Measurements from ENCODE around the gene LRRK1.

LRRK1 gene

DNA sequence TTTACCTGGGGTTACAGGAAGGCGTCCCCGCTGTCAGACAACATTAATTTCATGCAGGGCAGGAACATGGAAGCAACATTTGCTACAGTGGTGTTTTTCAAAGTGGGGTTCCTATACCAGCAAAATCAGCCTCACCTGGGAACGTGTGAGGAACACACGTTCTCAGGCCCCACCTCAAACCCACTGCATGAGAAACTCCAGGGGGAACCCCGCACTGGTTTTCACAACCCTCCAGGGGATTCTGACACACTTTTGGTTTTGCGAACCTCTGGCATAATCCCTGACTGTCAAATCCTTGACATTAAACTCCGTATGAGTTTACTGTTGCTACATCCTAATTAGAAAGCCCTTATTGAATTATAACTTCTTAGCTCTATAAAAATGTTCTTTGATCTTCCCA lies 127.7 kb downstream of the LRRK1 start:
- TF ChIP-seq, protein P1, sequence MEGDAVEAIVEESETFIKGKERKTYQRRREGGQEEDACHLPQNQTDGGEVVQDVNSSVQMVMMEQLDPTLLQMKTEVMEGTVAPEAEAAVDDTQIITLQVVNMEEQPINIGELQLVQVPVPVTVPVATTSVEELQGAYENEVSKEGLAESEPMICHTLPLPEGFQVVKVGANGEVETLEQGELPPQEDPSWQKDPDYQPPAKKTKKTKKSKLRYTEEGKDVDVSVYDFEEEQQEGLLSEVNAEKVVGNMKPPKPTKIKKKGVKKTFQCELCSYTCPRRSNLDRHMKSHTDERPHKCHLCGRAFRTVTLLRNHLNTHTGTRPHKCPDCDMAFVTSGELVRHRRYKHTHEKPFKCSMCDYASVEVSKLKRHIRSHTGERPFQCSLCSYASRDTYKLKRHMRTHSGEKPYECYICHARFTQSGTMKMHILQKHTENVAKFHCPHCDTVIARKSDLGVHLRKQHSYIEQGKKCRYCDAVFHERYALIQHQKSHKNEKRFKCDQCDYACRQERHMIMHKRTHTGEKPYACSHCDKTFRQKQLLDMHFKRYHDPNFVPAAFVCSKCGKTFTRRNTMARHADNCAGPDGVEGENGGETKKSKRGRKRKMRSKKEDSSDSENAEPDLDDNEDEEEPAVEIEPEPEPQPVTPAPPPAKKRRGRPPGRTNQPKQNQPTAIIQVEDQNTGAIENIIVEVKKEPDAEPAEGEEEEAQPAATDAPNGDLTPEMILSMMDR (IDR thresholded peaks at IDR 0.05) = no peak

GRCh38 chr15:101047301-101047781 lies 128.2 kb downstream of the LRRK1 start:
- TF ChIP-seq, protein P1 (IDR thresholded peaks at IDR 0.05) = no peak

- TF ChIP-seq, protein P1 (IDR thresholded peaks at IDR 0.05) = no peak
Observed at GRCh38 chr15:101048176-101048575, 129.0 kb downstream of the LRRK1 start.

DNA sequence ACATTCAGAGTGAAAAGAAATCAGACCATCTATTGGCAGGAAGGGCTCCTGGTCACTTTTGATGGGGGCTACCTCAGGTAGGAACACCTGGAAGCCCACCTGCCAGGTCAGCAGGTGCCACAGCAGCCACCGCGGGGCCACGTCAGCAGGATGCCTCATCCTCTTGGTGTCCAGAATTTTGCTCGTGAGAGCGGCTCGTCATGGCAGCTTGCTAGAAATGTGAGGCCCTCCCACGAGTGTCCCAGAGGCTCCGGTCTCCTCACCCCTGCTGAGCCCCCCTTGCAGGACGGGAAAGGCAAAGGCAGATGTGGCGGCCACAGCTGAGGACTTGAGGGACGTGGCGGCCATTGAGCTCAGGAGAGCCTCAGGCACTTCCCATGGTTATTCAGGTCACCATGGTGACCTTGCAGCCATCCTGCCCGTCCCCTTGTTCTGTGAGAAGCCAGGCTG lies 129.4 kb downstream of the LRRK1 start:
- TF ChIP-seq, protein P1 (IDR thresholded peaks at IDR 0.05) = no peak

- TF ChIP-seq, protein P1 (IDR thresholded peaks at IDR 0.05) = no peak
Observed at GRCh38 chr15:101049282-101049681, 130.1 kb downstream of the LRRK1 start.

DNA sequence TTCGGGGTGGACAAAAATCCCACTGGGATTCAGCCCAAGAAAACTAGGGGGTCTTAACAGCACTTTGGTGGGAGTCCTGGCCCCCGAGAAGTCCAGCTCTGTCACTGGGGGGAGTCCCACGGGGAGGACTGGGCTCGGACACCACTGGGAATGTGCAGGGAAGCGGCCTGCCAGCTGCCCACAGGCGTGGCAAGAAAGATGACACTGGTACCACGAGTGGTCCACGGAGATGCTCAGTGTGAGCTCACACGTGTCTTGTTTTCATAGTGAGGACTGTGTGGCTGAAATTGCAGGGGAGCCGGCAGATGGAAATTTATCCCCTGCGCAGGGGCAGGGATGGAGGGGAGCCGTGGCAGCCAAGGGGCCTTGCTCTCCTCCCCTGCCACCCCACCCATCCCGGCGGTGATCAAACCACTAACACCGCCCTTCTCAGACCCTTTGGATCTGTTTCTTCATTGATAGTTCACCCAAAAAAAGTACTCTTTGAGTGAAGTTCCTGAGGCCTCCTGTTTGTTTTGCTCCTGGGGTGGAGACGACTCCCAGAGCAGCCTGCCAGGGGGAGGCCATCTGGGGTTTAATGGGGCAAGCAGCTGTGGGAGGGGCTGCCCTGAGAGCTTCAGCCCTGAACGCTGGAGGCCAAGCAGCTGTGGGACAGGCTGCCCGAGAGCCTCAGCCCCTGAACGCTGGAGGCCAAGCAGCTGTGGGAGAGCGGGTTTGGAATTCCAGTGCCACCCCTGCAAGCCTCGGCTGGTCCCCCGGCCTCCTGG lies 130.9 kb downstream of the LRRK1 start:
- TF ChIP-seq, protein P1 (IDR thresholded peaks at IDR 0.05) = no peak

- TF ChIP-seq, protein P1 (IDR thresholded peaks at IDR 0.05) = no peak
Observed at GRCh38 chr15:101050623-101051290, 131.6 kb downstream of the LRRK1 start.
